ENCODE measurements around the gene WSCD2. TPM values are rescaled to one million over a fixed set of nuclear protein-coding genes. Genes with fewer than 3 reads are reported as not detected.
"Not testable (repeated sequence)": the region's sequence is repeated elsewhere in the genome, so short reads cannot be mapped to it uniquely, and the experiment has no call there.

WSCD2 gene
- total RNA-seq, 4 donors from 2014 or later: 0.13 to 4.6 (median 0.29) TPM

GRCh38 chr12:108210001-108210400 lies 80.9 kb downstream of the WSCD2 start:
- WGBS: 87% methylated on average over 18 of the region's 22 CpGs
- Histone ChIP-seq H3K27me3 (peaks cover 24% of the 10 kb centered on the region), H3K36me3 (no peaks in the 10 kb centered on the region), H3K9me3 (no peaks in the 10 kb centered on the region), H3K4me3 (no peak overlapping the region), H3K4me1 (no peaks in the 10 kb centered on the region), H3K27ac (no peak overlapping the region)
- TF ChIP-seq CTCF (IDR thresholded peaks at IDR 0.05) (no peak), POLR2AphosphoS5 (IDR thresholded peaks at IDR 0.05) (no peak), POLR2A (IDR thresholded peaks at IDR 0.05) (no peak), EP300 (IDR thresholded peaks at IDR 0.05) (no peak)
- no peak for DNase-seq (ENCODE audit: low spot score in 2 of 2)

GRCh38 chr12:108211157-108211556 lies 82.1 kb downstream of the WSCD2 start:
- Histone ChIP-seq H3K4me3 (no peak overlapping the region), H3K27ac (no peak overlapping the region), H3K9me3 (no peaks in the 10 kb centered on the region), H3K27me3 (peaks cover 31% of the 10 kb centered on the region), H3K36me3 (no peaks in the 10 kb centered on the region), H3K4me1 (no peaks in the 10 kb centered on the region)
- WGBS: 33% methylated on average over 2 of the region's 2 CpGs
- DNase-seq (ENCODE audit: low spot score in 2 of 2): no peak
- TF ChIP-seq POLR2AphosphoS5 (IDR thresholded peaks at IDR 0.05) (no peak), EP300 (IDR thresholded peaks at IDR 0.05) (no peak), POLR2A (IDR thresholded peaks at IDR 0.05) (no peak), CTCF (IDR thresholded peaks at IDR 0.05) (no peak)

GRCh38 chr12:108213871-108214445 lies 84.9 kb downstream of the WSCD2 start:
- 81% methylated on average over 6 of the region's 6 CpGs for WGBS
- peaks cover 27% of the 10 kb centered on the region for H3K27me3 ChIP-seq
- TF ChIP-seq POLR2AphosphoS5 (IDR thresholded peaks at IDR 0.05) (no peak), POLR2A (IDR thresholded peaks at IDR 0.05) (no peak), CTCF (IDR thresholded peaks at IDR 0.05) (no peak), EP300 (IDR thresholded peaks at IDR 0.05) (no peak)

GRCh38 chr12:108214486-108214885 lies 85.4 kb downstream of the WSCD2 start:
- DNase-seq (ENCODE audit: low spot score in 2 of 2): no peak
- no peaks in the 10 kb centered on the region for H3K36me3 ChIP-seq
- H3K27me3 ChIP-seq: peaks cover 27% of the 10 kb centered on the region
- TF ChIP-seq POLR2AphosphoS5 (IDR thresholded peaks at IDR 0.05): no peak
- TF ChIP-seq POLR2A (IDR thresholded peaks at IDR 0.05): no peak
- no peak for TF ChIP-seq CTCF (IDR thresholded peaks at IDR 0.05)
- TF ChIP-seq EP300 (IDR thresholded peaks at IDR 0.05): no peak
- 52% methylated on average over 4 of the region's 4 CpGs for WGBS
- H3K4me3 ChIP-seq: no peak overlapping the region
- no peak overlapping the region for H3K27ac ChIP-seq
- no peaks in the 10 kb centered on the region for H3K4me1 ChIP-seq
- H3K9me3 ChIP-seq: no peaks in the 10 kb centered on the region

More at GRCh38 chr12:108213871-108214445, 84.9 kb downstream of the WSCD2 start:
- H3K4me3 ChIP-seq: no peak overlapping the region
- H3K36me3 ChIP-seq: no peaks in the 10 kb centered on the region
- H3K4me1 ChIP-seq: no peaks in the 10 kb centered on the region
- H3K27ac ChIP-seq: no peak overlapping the region
- DNase-seq (ENCODE audit: low spot score in 2 of 2): no peak
- no peaks in the 10 kb centered on the region for H3K9me3 ChIP-seq

- H3K27ac ChIP-seq: no peak overlapping the region
- WGBS: 57% methylated on average over 3 of the region's 3 CpGs
- no peak for TF ChIP-seq POLR2A (IDR thresholded peaks at IDR 0.05)
- no peak for DNase-seq (ENCODE audit: low spot score in 2 of 2)
- H3K36me3 ChIP-seq: no peaks in the 10 kb centered on the region
- no peaks in the 10 kb centered on the region for H3K4me1 ChIP-seq
- H3K27me3 ChIP-seq: peaks cover 22% of the 10 kb centered on the region
- no peaks in the 10 kb centered on the region for H3K9me3 ChIP-seq
- no peak overlapping the region for H3K4me3 ChIP-seq
Observed at GRCh38 chr12:108215458-108215857, 86.4 kb downstream of the WSCD2 start.

- Histone ChIP-seq H3K9me3 (no peaks in the 10 kb centered on the region), H3K4me1 (no peaks in the 10 kb centered on the region), H3K4me3 (no peak overlapping the region), H3K36me3 (no peaks in the 10 kb centered on the region), H3K27me3 (peaks cover 15% of the 10 kb centered on the region), H3K27ac (no peak overlapping the region)
- DNase-seq (ENCODE audit: low spot score in 2 of 2): no peak
- WGBS: 55% methylated on average over 3 of the region's 3 CpGs
- TF ChIP-seq POLR2AphosphoS5 (IDR thresholded peaks at IDR 0.05) (no peak), POLR2A (IDR thresholded peaks at IDR 0.05) (no peak), CTCF (IDR thresholded peaks at IDR 0.05) (no peak), EP300 (IDR thresholded peaks at IDR 0.05) (no peak)
Observed at GRCh38 chr12:108218921-108219320, 89.8 kb downstream of the WSCD2 start.

GRCh38 chr12:108225101-108225500 lies 96.0 kb downstream of the WSCD2 start:
- H3K9me3 ChIP-seq; H3K27me3 ChIP-seq; H3K36me3 ChIP-seq; H3K4me1 ChIP-seq; H3K4me3 ChIP-seq; DNase-seq (ENCODE audit: low spot score in 2 of 2); H3K27ac ChIP-seq: not testable (repeated sequence)
- 40% methylated on average over 2 of the region's 2 CpGs for WGBS
